DMS79 treated with DMSO at 0.1 percent for 48 hours (cell line): ENCODE measurements around the gene HYI.
"Not testable (repeated sequence)": the region's sequence is repeated elsewhere in the genome, so short reads cannot be mapped to it uniquely, and the experiment has no call there.

ENCODE experiments used
- DNase-seq: peaks from one replicate; lab custom pipeline; 2025; lab: John Stamatoyannopoulos, UW

The HYI gene, protein sequence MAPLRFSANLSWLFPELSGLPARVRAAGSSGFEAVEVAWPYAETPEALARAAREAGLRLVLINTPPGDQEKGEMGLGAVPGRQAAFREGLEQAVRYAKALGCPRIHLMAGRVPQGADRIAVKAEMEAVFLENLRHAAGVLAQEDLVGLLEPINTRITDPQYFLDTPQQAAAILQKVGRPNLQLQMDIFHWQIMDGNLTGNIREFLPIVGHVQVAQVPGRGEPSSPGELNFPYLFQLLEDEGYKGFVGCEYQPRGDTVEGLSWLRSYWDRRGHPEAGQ

DNA sequence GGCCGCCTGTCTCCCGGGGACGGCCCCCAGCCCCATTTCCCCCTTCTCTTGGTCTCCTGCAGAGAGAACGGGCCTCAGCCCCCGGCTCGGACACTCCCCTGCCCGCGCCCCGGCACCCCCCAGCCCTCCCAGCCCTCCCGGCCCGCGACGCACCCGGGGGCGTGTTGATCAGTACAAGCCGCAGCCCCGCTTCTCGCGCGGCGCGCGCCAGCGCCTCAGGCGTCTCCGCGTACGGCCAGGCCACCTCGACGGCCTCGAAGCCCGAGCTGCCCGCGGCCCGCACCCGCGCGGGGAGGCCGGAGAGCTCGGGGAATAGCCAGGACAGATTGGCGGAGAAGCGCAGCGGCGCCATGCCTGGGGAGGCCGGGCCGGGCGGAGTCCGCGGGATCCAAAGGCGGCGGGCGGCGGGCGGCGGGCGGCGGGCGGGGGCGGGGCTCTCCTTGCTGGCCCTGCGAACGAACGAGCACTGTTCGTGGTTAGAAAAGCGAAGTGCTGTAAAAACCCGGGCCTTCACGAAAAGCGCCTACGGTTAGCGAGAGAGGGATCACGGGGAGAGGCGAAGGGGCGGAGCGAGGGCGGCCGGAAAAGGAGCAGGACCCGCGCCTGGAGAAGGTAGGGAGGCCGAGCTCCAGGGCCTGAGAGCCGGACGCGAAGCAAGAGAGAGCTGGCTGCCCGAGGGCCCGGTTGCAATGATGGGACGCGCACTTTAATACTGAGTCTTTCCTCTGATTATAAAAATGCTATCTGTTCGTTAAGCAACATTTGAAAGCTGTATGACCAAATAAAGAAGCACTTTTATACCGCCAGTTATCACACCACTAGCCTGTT, at the start of gene HYI:
HYI (minus strand) TSS at position 490 of the 828 bp plus-strand sequence; CDS start at position 352, 138 bp downstream.
- DNase-seq: peak; percentile 84

DNA sequence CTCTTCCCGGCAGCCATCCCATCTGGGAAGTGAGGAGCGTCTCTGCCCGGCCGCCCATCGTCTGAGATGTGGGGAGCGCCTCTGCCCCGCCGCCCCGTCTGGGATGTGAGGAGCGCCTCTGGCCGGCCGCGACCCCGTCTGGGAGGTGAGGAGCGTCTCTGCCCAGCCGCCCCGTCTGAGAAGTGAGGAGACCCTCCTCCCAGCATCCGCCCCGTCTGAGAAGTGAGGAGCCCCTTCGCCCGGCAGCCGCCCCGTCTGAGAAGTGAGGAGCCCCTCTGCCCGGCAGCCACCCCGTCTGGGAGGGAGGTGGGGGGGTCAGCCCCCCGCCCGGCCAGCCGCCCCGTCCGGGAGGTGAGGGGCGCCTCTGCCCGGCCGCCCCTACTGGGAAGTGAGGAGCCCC, 48.1 kb upstream of the HYI start:
- DNase-seq: not testable (repeated sequence)

DNA sequence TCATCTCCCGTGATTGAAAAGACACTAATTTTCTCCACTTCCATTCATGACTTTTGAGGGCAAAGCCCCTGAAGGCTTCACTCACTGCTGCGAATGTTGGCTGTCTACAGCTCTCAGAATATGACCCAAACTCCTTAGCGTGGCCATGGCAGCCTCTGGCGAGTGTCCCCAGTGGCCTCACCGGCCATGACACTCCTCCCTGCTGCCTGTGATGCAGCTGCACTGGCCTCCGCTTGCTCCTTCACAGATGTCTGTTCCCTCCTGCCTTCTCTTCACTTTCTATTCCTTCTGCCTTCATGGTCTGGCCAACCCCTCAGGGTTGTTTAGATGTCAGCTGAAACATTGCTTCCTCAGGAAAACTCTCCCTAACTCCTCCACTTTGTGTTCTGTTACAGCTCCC, 46.2 kb upstream of the HYI start:
- DNase-seq: no peak

DNA sequence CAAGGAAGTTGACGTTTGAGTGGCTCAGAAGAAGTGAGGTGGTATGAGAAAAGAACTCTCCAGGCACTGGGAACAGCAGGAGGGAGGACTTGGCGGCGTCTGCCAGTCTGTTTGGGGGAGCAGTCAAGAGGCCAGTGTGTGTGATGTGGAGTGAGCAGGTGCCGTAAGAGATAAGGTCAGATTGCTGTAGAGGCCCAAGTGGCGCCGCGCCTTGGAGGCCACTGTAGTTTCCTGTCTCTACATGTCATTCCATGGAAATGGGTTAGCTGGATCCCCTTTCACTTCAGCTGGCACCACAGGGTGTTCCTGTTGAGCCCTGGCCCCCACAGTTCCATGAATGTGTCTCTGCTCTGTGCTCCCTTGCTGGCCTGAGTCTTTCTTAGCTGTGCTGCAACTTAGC, 41.5 kb upstream of the HYI start:
- peak; percentile 18 for DNase-seq

DNA sequence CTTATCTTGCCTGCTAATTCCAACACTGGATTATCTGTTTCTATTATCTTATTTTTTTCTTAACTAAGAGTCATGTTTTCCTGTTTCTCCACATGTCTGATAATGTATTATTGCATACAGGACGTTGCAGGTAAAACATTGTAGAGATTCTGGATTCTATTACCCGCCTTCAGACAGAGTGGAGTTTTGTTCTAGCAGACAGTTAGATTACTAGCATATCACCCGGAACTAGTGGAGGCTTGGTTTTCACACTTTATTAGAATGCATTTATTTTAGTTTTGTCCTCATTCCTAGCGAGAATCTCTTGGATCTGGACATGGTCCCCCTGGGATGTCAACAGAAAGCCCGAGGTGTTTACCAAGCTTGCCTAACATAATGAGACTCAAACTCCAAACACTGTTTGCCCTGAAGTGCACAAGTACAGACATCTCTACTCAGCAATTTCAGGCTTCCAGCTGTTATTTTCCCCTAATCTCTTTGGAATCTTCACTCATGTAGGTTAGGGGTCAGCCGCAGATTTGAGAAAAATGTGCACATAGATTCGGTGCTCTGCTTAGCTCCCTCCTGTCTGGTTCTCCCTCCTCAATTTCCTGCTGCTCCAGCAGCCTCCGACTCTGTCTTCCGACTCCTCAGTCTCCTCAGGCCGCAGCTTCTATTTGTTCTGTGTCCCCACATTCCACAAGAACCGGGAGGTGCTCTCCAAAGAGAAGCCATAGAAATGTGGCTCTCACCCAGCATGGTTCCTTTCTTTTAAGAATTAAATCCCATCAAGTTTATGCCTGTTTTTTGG, 40.1 kb upstream of the HYI start:
- no peak for DNase-seq

DNA sequence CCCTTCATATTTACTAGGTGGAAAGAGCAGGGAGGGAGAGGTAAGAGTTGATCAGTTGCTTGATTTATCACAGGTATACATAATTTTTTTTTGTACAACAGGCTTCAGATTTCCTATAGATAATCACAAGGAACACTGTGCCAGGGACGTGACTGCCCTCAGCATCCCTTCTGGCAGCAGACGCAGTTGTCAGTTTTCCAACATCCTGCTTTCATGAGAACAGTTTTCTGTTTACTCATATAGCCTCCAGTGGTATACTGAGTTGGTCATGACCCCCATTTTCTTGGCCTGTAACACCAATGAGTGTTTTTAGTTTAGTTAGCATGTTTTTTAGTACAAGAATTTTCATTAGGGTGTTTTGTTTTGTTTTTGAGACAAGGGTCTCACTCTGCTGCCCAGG, 39.1 kb upstream of the HYI start:
- DNase-seq: no peak

DNA sequence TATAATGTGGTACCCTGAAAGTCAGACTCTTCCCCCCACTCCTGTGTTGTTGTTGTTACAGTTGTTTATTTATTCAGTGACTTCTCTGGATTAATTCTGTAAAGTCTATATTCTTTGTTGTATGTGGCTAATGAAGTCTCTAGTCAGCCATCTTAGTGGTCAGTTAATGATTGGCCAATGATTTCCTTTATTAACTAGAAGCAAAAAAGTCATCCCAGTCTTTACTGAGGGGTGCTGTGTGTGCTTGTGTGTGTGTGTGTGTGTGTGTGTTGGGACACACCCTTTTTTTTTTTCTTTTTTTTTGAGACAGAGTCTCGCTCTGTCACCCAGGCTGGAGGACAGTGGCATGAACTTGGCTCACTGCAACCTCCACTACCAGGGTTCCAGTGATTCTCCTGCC, 37.3 kb upstream of the HYI start:
- no peak for DNase-seq

DNA sequence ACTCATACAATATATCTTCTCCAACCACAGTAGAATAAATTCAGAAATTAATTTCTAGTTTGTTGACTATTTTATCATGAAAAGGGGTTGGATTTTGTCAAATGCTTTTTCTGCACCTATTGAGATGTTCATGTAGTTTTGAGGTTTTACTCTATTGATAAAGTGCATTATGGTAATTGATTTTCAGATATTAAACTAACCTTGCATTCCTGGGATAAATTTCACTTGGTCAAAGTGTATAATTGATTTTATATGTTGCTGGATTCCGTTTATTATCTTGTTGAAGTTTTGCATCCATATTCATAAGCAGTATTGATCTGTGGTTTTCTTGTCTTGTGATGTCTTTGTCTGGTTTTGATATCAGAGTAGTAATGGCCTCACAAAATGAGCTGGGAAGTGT, 34.4 kb upstream of the HYI start:
- no peak for DNase-seq

DNA sequence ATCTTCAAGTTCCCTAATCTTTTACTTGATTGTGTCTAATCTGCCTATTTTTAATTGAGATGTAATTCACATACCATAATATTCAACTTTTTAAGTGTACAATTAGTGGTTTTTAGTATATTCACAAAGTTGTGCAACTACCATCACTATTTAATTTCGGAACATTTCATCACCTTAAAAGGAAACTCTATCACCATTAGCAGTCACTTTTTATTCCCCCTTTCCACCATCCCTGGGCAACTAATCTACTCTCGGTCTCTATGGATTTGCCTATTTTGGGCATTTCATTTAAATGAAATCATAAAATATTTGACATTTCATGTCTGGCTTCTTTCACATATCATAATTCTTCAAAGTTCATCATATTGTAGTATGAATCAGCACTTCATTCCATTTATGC, 30.6 kb upstream of the HYI start:
- DNase-seq: no peak

DNA sequence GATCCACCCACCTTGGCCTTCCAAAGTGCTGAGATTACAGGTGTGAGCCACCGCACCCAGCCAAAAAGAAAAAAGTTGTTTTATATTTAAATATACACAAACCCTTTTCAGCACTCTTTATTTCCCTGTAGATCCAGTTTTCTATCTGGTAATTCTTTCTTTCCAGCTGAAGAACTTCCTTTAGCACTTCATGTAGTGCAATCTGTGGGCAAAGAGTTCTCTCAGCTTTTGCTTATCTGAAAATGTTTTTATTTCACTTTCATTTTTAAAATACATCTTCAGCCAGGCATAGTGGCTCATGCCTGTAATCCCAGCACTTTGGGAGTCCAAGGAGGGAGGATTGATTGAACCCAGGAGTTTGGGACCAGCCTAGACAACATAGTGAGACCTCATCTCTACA, 28.5 kb upstream of the HYI start:
- DNase-seq: no peak

DNA sequence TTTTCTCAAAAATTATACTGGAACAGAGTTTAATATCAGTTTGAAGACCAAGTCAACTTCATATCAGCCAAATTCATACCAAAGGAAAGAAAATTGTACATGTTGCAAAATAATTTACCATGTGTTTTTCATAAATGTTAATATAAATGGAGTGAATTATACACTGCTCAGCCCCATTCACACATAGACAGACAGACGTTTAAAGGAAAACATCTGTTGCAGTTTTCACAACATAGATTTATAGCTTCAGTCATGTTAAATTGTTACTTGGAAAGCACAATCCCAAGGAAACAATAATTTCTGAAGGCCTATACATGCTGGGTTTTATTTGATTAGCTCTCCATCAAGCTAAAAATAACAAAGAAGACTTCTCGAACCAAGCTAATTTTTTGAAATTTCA, 27.8 kb upstream of the HYI start:
- DNase-seq: no peak

DNA sequence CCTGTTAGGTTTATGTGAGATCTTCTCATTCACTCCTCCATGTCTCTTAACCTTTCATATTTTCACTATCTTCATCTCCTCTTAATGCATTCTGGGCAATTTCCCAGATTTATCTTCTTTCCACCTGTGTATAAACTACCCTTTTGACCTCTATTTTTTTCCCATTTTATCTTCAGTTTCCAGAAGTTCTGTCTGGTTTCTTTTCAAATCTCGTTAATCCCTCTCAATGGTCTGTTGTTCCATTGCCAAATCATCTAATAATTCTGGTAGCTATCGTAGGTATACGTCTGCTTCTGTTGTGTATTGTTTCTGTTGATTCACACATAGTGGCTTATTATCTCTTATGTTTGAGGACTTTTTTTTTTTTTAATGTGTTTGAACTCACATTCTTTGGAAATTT, 25.7 kb upstream of the HYI start:
- DNase-seq: no peak

DNA sequence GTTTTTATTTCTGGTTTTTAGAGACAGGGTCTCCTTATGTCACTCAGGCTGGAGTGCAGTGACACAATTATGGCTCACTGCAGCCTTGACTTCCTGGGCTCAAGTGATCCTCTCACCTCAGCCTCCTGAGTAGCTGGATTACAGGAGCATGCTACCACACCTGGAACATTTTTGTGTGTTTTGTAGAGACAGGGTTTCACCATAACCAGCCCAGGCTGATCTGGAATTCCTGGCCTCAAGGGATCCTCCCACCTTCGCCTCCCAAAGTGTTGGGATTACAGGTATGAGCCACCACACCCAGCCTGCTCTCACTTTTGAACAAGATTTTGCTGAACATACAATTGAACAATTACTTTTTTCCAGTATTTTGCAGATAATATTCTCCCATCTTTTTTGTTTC, 24.0 kb upstream of the HYI start:
- DNase-seq: no peak

DNA sequence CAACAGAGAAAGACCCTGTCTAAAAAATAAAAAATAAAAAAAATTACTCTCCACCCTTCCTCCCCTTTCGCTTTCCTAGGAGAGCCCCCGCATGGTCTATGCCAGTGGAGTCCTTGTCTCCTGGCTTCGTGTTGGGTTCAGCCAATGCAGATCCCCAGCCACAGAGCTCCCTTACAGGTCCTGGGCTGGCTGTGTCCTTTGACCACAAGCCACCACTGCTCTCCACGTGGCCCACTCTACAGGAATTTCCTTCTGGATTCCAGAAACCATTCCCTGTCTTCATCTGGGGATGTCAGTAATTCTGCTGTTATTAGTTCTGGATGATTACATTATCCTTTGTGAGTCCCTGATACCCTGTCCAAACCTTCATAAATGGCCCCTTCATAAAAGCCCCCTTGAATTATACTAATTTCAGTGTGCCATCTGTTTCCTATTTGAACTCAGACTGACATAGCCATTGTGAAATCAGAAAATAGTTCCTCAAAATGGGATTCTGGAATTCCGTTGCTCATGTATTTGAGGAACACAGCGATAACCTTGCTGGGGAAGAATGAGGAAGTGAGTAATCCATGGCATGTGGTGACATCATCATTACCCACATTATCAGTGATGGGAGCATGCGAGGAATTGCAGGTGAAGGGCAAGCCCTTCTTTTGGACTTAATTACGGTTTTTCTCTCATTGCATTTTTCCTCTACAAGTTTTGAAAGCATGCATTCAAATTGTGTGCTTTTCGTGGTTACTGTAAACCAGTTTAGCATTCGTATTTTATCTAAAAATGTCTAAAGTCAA, 22.1 kb upstream of the HYI start:
- not testable (repeated sequence) for DNase-seq

DNA sequence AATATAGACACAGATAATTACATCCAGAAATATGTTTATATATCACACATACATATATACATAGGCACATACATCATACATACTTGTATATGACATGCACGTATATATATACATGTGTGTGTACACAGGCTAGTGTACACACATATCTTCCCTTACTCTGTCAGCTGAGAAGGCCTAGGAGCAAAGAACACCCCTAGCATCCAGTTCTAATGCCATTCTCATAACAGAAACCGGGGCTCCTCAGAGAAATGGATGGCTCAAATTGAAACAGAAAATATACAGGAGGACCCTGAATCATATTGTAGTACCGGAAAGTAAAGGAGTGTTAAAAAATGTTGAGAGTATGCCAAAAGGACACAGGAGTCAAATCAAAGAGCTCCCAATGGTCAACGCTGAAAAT, 19.7 kb upstream of the HYI start:
- DNase-seq: no peak

DNA sequence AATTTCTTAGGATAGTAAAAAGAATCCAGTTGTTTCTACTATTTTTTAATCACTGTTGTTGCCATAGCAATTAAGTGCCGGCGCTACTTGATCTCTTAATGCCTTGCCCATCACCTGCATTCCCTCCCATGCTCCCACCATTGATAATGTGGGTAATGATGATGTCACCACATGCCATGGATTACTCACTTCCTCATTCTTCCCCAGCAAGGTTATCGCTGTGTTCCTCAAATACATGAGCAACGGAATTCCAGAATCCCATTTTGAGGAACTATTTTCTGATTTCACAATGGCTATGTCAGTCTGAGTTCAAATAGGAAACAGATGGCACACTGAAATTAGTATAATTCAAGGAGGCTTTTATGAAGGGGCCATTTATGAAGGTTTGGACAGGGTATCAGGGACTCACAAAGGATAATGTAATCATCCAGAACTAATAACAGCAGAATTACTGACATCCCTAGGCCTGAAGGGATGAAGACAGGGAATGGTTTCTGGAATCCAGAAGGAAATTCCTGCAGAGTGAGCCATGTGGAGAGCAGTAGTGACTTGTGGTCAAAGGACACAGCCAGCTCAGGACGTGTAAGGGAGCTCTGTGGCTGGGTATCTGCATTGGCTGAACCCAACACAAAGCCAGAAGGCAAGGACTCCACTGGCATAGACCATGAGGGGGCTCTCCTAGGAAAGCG, 18.9 kb upstream of the HYI start:
- not testable (repeated sequence) for DNase-seq

DNA sequence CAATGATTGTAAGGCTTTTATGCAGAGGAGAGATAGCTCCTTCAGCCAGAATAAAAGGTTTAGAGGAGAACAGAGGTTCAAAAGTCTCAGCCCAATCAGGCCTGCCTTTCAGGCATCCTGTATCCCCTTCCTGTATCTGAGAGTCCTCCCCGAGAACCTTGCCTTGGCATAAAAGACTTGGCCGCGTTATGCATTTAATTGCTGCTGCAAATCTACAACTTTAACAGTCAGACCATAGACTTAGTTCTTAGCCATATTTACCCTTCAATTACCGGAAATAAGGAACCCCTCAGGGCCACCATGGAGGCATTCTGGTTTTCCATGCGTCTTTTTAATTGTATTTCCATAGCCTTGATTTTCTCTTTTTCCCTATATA, 18.3 kb upstream of the HYI start:
- DNase-seq: no peak

DNA sequence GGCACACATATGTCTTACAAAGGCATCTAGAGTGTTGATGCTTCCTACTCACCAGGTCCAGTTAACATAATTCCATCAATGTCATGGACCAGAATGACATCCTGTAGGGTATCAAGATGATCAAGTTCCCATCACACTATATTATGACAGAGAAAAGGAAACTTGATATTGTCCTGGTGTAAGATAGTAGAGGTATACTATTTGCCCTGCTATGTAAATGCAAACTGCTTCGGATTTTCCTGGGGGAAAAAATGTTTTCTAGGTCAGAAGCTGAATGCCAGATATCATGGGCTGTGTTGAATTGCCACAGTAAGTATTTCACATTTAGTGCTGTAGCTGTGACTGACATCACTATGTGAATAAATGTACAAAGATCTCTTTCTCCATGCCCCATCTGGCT, 16.2 kb upstream of the HYI start:
- no peak for DNase-seq

DNA sequence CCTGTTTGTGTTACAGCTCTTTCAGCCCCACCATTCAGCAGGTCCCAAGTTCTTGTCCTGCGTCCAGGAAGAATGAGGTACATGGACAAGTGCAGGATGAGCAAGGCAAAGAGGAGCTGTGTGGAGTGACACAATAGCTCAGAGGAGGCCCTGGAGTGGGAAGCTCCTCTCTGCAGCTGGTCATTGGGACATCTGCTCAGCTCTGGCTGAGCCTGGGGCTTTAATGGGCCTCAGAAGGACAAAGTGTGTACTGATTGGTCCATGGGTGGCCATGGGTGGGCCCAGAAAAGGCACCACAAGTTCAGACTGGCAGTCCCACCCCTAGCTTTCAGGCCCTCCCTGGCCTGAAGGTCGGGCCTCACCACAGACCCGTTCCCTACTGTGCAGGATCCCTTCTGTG, 14.7 kb upstream of the HYI start:
- DNase-seq: no peak

DNA sequence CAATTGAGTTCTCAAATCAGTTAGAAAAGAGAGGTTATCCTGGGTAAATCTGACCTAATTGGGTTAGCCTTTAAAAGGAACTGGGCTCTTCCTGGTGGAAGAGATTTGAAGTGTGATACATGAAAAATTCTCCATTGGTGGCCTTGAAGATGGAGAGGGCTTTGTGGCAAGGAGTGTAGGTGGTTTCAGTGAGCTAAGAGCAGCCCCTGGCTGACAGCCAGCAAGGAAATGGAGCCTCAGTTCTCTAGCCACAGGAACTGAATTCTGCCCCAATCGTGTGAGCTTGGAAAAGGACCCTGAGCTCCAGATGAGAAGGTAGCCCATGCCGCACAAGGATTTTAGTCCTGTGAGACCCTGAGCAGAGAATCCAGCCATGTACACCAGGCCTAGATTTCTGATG, 12.7 kb upstream of the HYI start:
- DNase-seq: peak; percentile 72

DNA sequence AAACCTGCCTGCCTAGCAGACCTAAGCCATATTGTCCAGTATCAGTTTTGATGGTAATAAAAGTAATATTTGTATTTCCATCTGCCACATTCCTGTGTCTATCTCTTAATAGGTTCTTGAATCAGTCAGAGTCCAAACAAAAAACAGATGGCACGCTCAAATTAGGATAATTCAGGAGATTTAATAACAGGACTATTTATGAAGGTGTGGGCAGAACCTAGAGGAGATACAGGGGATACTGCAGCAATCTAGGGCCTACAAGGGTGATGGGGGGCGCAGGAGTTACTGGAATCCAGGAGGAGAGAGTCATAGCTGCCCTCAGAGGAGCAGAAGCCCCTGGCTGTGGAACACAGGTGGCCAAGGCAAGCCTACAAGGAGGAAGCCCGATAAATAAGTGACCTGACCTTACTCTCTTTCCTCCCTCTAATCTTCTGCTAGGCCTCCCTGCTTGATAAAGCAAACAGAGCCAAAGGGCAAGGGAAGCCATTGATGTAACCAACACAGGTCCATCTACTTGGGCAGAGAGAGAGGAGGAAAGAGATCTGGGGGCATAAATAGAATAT, 11.9 kb upstream of the HYI start:
- no peak for DNase-seq
